ENCODE data around the gene CTNNA3.

The CTNNA3 gene

GRCh38 chr10:66833861-66834260, 862.1 kb downstream of the CTNNA3 start:
- Histone ChIP-seq H3K4me1 (no peaks in the 10 kb centered on the region), H3K9me3 (no peaks in the 10 kb centered on the region), H3K36me3 (no peaks in the 10 kb centered on the region), H3K4me3 (ENCODE audit: low read depth, low read length) (no peak overlapping the region), H3K27me3 (no peaks in the 10 kb centered on the region)
- DNase-seq, result no peak
- TF ChIP-seq CTCF (IDR thresholded peaks at IDR 0.05; ENCODE audit: low read depth, low read length), result no peak

DNA sequence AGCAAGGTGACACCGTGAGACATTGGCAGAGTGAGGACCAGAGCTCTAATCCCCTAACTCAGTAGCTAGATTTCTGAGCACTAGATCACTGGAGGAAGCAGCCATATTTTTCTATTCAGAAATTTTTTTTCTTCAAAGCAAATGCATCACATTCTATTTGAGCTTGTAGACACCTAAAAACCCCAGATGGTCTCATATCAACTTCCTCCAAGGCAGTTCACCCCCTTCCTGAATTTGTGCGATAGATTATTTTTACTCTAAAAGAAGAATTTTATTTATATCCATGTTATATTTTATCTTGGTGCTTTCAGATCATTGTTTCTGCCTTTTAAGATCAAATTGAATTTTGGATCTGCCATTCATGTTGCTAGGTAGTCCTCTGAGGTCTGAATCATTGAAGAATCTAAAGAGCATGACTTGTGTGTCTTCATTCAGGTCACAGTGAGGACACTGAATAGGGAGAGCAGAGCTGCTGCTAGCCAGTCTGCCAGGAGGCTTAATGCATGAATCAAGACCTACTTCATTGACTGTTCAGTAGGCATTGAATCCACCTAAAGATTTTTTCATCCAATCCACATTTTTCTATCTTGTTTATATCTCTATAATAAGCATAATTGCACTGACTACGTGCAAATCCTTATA, 863.1 kb downstream of the CTNNA3 start:
- Histone ChIP-seq H3K4me3 (ENCODE audit: low read depth, low read length) (no peak overlapping the region), H3K9me3 (no peaks in the 10 kb centered on the region), H3K36me3 (no peaks in the 10 kb centered on the region), H3K4me1 (no peaks in the 10 kb centered on the region), H3K27me3 (no peaks in the 10 kb centered on the region)
- no peak for DNase-seq
- TF ChIP-seq CTCF (IDR thresholded peaks at IDR 0.05; ENCODE audit: low read depth, low read length), result no peak

DNA sequence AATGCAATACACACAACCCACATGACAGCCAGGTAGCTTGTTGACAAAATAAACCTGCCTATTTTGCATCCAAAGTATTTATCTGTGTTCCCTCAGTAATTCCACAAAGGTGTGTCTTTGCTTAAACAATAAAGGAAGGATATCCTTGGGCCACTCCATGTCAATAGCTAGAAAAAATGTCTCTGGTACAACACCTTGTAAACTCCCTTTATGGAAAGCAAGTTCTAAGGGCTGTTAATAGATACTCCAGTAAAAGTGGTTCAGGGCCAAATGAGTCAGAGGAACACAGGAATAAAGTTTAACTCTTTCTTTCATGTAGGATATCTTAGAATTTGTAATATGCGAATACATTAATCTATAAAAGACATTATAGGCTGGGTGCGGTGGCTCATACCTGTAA, 867.0 kb downstream of the CTNNA3 start:
- H3K36me3 ChIP-seq, result no peaks in the 10 kb centered on the region
- no peaks in the 10 kb centered on the region for H3K4me1 ChIP-seq
- no peak overlapping the region for H3K4me3 ChIP-seq (ENCODE audit: low read depth, low read length)
- H3K27me3 ChIP-seq, result no peaks in the 10 kb centered on the region
- no peak for DNase-seq
- no peak for TF ChIP-seq CTCF (IDR thresholded peaks at IDR 0.05; ENCODE audit: low read depth, low read length)
- no peaks in the 10 kb centered on the region for H3K9me3 ChIP-seq

- no peak for TF ChIP-seq CTCF (IDR thresholded peaks at IDR 0.05; ENCODE audit: low read depth, low read length)
- Histone ChIP-seq H3K9me3 (no peaks in the 10 kb centered on the region), H3K36me3 (no peaks in the 10 kb centered on the region), H3K27me3 (no peaks in the 10 kb centered on the region), H3K4me3 (ENCODE audit: low read depth, low read length) (no peak overlapping the region), H3K4me1 (no peaks in the 10 kb centered on the region)
- DNase-seq, result no peak
These were observed 868.6 kb downstream of the CTNNA3 start for GRCh38 chr10:66827353-66827752.

- Histone ChIP-seq H3K4me3 (ENCODE audit: low read depth, low read length) (no peak overlapping the region), H3K27me3 (no peaks in the 10 kb centered on the region), H3K36me3 (no peaks in the 10 kb centered on the region), H3K4me1 (no peaks in the 10 kb centered on the region), H3K9me3 (no peaks in the 10 kb centered on the region)
- no peak for TF ChIP-seq CTCF (IDR thresholded peaks at IDR 0.05; ENCODE audit: low read depth, low read length)
- DNase-seq, result no peak
These were observed 872.7 kb downstream of the CTNNA3 start for GRCh38 chr10:66823301-66823700.

- Histone ChIP-seq H3K36me3 (no peaks in the 10 kb centered on the region), H3K27me3 (no peaks in the 10 kb centered on the region), H3K4me1 (no peaks in the 10 kb centered on the region), H3K9me3 (no peaks in the 10 kb centered on the region), H3K4me3 (ENCODE audit: low read depth, low read length) (no peak overlapping the region)
- no peak for DNase-seq
- no peak for TF ChIP-seq CTCF (IDR thresholded peaks at IDR 0.05; ENCODE audit: low read depth, low read length)
These were observed 873.2 kb downstream of the CTNNA3 start for GRCh38 chr10:66822801-66823200.

All from BE2C (cell line).